Activated naive CD8-positive, alpha-beta T cell treated with anti-CD3 and anti-CD28 coated beads, Interleukin-2, amount 10 ng/mL, durations not matched to agents 7 days and 5 days (primary cell): ENCODE results near the gene SUMO4. TPM values are rescaled to one million over a fixed set of nuclear protein-coding genes. Genes with fewer than 3 reads are reported as not detected.
"Not testable (repeated sequence)": the region's sequence is repeated elsewhere in the genome, so short reads cannot be mapped to it uniquely, and the experiment has no call there.

Experiments used
- ATAC-seq: fragments of 150-1000 bp; cut with Tn5 transposase; one replicate; pipeline ENCODE4 v1.10.0; 2021; ENCODE audit warnings: low read depth, moderate library complexity
- POLR2A ChIA-PET: fragments of 350-600 bp; sonication (Branson Sonifier 250); formaldehyde crosslinking; loops from one replicate; lab custom pipeline; 2021; ENCODE audit warnings: antibody characterized with exemption; lab: Charles Lee
- DNase-seq: peaks from one replicate; pipeline ENCODE4 v3.0.0; 2021
- H3K27ac Mint-ChIP-seq: one replicate; pipeline ENCODE4 v1.8.0; 2022; ENCODE audit warnings: mild to moderate bottlenecking, mixed read lengths
- H3K27me3 Mint-ChIP-seq: one replicate; pipeline ENCODE4 v1.8.0; 2022; ENCODE audit warnings: mild to moderate bottlenecking, moderate library complexity, mixed read lengths
- H3K36me3 Mint-ChIP-seq: one replicate; pipeline ENCODE4 v1.8.0; 2021; ENCODE audit warnings: mild to moderate bottlenecking, mixed read lengths
- H3K4me1 Mint-ChIP-seq: one replicate; pipeline ENCODE4 v1.8.0; 2021; ENCODE audit warnings: mixed read lengths
- H3K4me3 Mint-ChIP-seq: one replicate; pipeline ENCODE4 v1.8.0; 2022; ENCODE audit warnings: mild to moderate bottlenecking, moderate library complexity, mixed read lengths
- H3K9me3 Mint-ChIP-seq: one replicate; pipeline ENCODE4 v1.8.0; 2021; ENCODE audit warnings: mixed read lengths
- total RNA-seq, 2 experiments: library from RNA; stranded (reverse); gene quantifications; one replicate each; pipeline ENCODE4 v1.2.3, GENCODE V29; 2021

SUMO4 gene
- total RNA-seq, 2 experiments from 2014 or later = 9.3 to 9.5 TPM

DNA sequence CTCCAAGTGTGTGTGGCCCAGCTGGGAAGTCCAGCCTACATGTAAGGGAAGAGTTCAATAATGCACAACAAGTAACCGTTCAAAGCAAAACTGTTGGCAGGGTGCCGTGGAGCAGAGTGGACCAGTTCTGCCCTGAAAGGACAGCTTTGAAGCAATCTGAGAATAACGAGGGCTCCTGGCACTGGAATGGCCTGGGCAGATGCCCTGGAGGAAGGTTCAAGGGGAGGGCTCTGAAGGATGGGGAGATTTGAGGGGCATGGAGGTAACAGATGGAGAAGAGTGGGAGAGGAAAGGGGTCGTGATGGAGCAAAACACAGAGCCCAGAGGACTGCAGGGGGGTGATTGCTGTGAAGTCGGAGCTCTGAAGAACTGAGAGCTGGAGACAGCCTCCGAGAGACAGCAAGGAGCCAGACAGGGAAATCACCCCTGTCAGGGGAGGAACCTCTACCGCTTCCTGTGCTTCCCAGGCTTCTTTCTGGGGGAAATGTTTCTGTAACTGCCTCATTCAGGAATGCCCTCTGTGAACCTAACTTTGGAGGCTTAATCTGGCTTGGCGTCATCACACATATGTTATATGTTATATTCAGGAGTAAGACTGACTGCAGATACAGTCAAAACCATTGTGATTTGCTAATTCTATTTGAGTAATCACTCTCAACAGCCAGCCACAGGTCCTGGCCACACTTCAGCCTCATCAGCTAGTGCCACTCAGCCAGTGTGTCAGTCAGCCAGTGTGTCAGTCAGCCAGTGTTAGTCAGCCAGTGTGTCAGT lies 43.5 kb downstream of the SUMO4 start:
- no peaks in the 10 kb centered on the region for H3K36me3 Mint-ChIP-seq
- H3K4me1 Mint-ChIP-seq = peaks cover 5% of the 10 kb centered on the region
- H3K9me3 Mint-ChIP-seq = no peaks in the 10 kb centered on the region
- no peak for DNase-seq
- no peak for ATAC-seq
- H3K27me3 Mint-ChIP-seq = peaks cover 1% of the 10 kb centered on the region
- POLR2A ChIA-PET = no interaction called here
- no peak overlapping the region for H3K4me3 Mint-ChIP-seq
- H3K27ac Mint-ChIP-seq = no peak overlapping the region

DNA sequence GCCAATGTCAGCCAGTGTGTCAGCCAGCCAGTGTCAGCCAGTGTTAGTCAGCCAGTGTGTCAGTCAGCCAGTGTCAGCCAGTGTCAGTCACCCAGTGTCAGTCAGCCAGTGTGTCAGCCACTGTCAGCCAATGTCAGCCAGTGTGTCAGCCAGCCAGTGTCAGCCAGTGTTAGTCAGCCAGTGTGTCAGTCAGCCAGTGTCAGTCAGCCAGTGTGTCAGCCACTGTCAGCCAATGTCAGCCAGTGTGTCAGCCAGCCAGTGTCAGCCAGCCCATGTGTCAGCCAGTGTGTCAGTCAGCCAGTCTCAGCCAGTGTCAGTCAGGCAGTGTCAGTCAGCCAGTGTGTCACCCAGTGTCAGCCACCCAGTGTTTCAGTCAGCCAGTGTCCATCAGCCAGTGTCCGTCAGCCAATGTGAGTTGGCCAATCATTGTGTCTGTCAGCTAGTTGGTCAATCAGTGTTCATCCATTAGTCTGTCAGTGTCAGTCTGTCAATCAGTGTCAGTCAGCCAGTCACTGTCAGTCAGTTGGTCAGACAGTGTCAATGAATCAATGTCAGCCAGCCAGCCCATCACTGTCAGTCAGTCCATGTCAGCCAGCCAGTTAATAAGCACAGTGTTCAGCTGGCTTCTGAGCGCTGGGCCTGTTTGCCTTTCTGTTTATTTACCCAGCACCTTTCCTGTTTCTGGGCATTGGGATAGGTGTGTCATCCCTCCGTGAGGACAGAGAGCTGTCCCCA lies 44.5 kb downstream of the SUMO4 start:
- not testable (repeated sequence) for H3K27ac Mint-ChIP-seq, DNase-seq, H3K36me3 Mint-ChIP-seq, H3K27me3 Mint-ChIP-seq, H3K4me1 Mint-ChIP-seq, H3K4me3 Mint-ChIP-seq, H3K9me3 Mint-ChIP-seq, ATAC-seq
- POLR2A ChIA-PET = interaction anchor here (0.8 kb wide), 1 partner anchor 18 kb away, joined by 3 read pairs; no protein-coding TSS in a partner anchor

DNA sequence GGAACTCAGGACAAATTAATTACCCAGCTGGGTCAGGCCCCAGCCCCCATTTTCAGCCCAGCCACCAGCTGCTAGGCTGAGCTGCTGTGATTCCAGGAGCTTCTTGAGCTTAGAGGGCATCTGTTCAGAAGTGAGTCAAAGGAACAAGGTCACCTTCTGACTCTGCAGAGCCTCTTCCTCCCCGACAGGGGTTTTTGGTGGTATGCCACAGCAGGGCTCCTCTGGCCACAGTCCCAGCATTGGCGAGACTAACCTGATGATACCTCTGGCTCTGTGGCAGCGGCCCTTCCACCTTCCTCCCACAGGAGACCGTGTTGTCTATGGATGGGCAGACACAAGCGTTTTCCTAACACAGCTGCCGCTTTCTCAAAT lies 45.0 kb downstream of the SUMO4 start:
- H3K4me1 Mint-ChIP-seq = peaks cover 2% of the 10 kb centered on the region
- ATAC-seq (no peak), DNase-seq (no peak)

DNA sequence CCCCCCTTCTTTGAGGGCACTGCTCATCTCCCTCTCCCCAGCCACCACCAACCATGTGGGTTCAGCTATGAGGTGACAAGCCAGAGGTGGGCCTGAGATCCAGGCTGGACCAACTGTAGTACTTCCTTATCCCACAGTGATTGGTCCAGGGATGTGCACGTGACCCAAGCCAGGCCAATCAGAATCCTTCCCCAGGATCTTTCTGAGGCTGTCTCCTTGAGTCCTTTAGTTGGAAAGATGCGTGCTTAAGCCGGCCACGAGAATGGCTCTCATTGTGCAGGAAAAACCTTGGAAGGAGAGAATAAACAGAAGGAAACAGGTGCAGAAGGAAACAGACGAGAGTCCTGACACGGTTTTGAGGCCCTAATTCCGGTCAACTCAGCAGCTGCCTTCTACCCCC lies 45.5 kb downstream of the SUMO4 start:
- H3K27me3 Mint-ChIP-seq = no peaks in the 10 kb centered on the region
- peaks cover 2% of the 10 kb centered on the region for H3K4me1 Mint-ChIP-seq
- no peak overlapping the region for H3K4me3 Mint-ChIP-seq
- no peak overlapping the region for H3K27ac Mint-ChIP-seq
- no peak for ATAC-seq
- H3K9me3 Mint-ChIP-seq = no peaks in the 10 kb centered on the region
- POLR2A ChIA-PET = no interaction called here
- H3K36me3 Mint-ChIP-seq = no peaks in the 10 kb centered on the region
- DNase-seq = no peak

More for the DNA sequence above, 45.0 kb downstream of the SUMO4 start:
- H3K9me3 Mint-ChIP-seq = no peaks in the 10 kb centered on the region
- no peaks in the 10 kb centered on the region for H3K27me3 Mint-ChIP-seq
- no peak overlapping the region for H3K27ac Mint-ChIP-seq
- H3K36me3 Mint-ChIP-seq = no peaks in the 10 kb centered on the region
- POLR2A ChIA-PET = interaction anchor here (0.8 kb wide), 1 partner anchor 19 kb away, joined by 3 read pairs; no protein-coding TSS in a partner anchor
- H3K4me3 Mint-ChIP-seq = no peak overlapping the region

DNA sequence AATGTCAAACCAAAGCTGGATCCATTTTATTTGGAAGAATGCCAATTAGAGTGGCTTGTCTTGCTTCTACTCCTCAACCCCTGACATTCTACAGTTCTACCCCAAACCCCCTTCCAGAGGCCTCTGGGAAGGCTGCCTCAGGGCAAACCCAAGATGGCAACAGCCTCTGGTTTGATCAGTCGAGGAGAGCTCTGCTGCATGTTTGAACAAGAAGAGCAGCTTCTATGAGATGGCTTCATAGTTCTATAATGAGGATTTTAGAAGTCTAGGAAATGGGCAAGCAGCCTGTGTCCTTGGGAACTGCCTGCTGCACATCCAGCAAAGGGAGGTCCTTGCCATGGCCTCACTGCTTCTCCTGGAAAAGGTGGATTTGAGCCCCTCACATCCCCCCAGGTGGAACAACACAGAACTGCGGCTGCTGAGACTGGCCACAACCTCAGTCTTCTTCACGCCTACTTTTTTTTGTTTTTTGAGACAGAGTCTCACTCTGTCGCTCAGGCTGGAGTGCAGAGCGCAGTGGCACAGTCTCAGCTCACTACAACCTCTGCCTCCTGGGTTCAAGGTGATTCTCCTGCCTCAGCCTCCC lies 46.8 kb downstream of the SUMO4 start:
- DNase-seq = no peak
- no peaks in the 10 kb centered on the region for H3K36me3 Mint-ChIP-seq
- ATAC-seq = no peak
- H3K4me3 Mint-ChIP-seq = no peak overlapping the region
- peaks cover 2% of the 10 kb centered on the region for H3K4me1 Mint-ChIP-seq
- H3K9me3 Mint-ChIP-seq = no peaks in the 10 kb centered on the region
- no peak overlapping the region for H3K27ac Mint-ChIP-seq
- POLR2A ChIA-PET = no interaction called here
- no peaks in the 10 kb centered on the region for H3K27me3 Mint-ChIP-seq

DNA sequence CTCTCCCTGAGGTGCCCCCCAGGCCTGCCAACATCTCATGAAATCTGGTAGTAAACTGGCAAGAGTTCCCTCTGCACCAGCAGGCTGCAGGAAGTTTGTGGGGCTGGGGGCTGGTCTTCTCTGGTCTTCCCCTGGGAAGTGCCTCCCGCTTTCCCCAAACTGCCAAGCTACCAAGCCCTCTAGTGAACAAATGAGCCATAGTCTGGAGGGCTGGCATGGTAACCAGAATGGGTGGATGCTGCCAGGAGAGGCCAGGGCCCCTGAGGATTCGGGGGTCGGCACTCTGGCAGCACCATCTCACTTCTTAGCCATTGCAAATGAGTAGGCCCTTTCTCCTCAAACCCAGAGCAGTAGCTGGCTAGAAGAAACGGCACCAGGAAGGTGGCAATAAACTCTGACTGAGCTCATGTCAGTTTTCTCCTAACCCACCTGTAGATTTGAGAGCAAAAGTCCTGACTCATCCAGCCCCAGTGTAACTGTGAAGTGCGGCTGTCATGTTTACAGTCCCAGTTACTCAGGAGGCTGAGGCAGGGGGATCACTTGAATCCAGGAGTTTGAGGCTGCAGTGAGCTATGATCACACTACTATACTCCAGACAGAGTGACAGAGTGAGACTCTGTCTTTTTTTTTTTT lies 48.9 kb downstream of the SUMO4 start:
- H3K4me3 Mint-ChIP-seq = no peak overlapping the region
- no peaks in the 10 kb centered on the region for H3K36me3 Mint-ChIP-seq
- no peak for ATAC-seq
- no peak overlapping the region for H3K27ac Mint-ChIP-seq
- H3K27me3 Mint-ChIP-seq = peaks cover 1% of the 10 kb centered on the region
- H3K4me1 Mint-ChIP-seq = peaks cover 2% of the 10 kb centered on the region
- H3K9me3 Mint-ChIP-seq = no peaks in the 10 kb centered on the region
- POLR2A ChIA-PET = no interaction called here
- no peak for DNase-seq

DNA sequence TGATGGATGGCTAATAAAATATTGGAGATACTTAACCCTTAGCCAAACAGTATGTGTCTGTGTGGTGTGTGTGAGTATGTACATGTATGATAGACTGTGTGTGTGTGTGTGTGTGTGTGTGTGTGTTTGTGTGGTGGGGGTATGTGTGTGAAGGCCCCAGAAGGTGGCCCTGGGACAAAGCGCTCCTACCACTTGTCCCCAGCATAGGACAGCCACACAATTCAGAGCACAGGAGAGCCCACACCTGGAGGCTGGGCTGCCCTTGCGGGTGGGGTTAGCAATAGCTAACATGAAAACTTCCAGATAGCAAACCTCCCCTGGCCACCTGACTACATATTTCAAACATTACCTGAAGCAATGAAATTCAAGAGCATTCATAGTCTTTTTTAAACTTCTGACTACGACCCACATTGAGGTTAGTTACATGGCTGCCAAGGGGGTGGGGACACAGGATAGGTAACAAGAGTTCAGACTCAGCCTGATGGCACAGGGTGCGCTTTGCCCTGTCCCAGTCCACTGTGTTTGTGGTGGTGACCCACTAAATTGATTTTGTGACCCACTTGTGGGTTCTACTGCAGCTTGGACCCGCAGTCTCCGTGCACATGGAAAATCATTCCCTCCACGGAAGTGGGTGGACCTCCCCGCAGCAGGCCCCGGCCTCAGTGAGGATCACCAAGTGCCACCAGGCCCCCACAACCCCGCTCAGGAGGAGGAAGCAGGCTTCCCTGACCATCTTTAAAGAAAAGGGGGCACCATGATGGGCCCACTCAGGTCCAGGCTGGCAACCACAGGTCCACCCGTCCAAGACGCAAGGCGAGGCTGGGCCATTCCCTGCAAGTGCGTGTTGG lies 50.0 kb downstream of the SUMO4 start:
- H3K4me3 Mint-ChIP-seq = peak overlapping the region; percentile 64

More for the DNA sequence above, 50.0 kb downstream of the SUMO4 start:
- ATAC-seq (no peak), DNase-seq (peak; percentile 19)
- no peak overlapping the region for H3K27ac Mint-ChIP-seq
- H3K27me3 Mint-ChIP-seq = peaks cover 1% of the 10 kb centered on the region
- no peaks in the 10 kb centered on the region for H3K36me3 Mint-ChIP-seq
- POLR2A ChIA-PET = no interaction called here
- H3K4me1 Mint-ChIP-seq = peaks cover 2% of the 10 kb centered on the region
- H3K9me3 Mint-ChIP-seq = no peaks in the 10 kb centered on the region

Other genes with a start within 250 kb of the SUMO4 start
- gene TAB2, start 82.5 kb upstream of the SUMO4 start, total RNA-seq = 100 to 1,000 TPM; 115 to 130 TPM
- 10 to 100 TPM; 25.5 to 27.0 TPM for gene ZC3H12D, start 84.8 kb downstream of the SUMO4 start, total RNA-seq
- 10 to 100 TPM; 24.2 to 24.9 TPM for gene PPIL4, start 145.8 kb downstream of the SUMO4 start, total RNA-seq
- gene GINM1, start 166.1 kb downstream of the SUMO4 start, total RNA-seq = 10 to 100 TPM; 21.9 to 22.8 TPM
- 10 to 100 TPM; 22.6 to 26.5 TPM for gene KATNA1, start 248.5 kb downstream of the SUMO4 start, total RNA-seq